ENCODE measurements around the gene NCAPG2. TPM values are rescaled to one million over a fixed set of nuclear protein-coding genes. Genes with fewer than 3 reads are reported as not detected.

The NCAPG2 gene
- total and polyA plus RNA-seq, 10 of the 15 experiments (the other 5 are each of a cell fraction or from before 2014, with no cell fraction given), result 11.2 to 78.2 (median 49.2) TPM

DNA sequence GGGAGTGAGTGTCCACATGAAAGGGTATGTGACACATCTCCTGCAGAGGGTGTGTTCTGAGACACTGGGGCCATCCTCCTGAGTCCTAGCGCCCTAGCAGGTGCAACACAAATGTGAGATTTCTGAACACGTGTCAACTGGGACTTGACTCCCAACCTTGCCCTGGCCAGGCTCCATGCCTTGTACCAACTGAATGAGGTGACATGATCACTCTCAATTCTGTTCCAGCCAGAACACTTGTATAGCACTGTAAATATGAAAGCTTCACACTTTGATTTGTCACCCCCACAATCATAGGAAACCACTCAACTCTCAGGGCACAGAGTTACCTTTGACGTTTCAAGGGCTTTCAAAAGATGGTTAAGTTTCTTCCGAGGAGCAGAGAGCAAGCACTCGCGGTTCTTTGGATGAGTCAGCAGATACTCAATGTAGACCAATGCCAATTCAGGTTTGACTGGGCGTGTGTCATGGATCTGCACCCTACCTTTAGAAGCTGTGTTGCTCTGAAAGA is 48.6 kb downstream of the NCAPG2 start (continued):
- TF ChIP-seq, protein P1, sequence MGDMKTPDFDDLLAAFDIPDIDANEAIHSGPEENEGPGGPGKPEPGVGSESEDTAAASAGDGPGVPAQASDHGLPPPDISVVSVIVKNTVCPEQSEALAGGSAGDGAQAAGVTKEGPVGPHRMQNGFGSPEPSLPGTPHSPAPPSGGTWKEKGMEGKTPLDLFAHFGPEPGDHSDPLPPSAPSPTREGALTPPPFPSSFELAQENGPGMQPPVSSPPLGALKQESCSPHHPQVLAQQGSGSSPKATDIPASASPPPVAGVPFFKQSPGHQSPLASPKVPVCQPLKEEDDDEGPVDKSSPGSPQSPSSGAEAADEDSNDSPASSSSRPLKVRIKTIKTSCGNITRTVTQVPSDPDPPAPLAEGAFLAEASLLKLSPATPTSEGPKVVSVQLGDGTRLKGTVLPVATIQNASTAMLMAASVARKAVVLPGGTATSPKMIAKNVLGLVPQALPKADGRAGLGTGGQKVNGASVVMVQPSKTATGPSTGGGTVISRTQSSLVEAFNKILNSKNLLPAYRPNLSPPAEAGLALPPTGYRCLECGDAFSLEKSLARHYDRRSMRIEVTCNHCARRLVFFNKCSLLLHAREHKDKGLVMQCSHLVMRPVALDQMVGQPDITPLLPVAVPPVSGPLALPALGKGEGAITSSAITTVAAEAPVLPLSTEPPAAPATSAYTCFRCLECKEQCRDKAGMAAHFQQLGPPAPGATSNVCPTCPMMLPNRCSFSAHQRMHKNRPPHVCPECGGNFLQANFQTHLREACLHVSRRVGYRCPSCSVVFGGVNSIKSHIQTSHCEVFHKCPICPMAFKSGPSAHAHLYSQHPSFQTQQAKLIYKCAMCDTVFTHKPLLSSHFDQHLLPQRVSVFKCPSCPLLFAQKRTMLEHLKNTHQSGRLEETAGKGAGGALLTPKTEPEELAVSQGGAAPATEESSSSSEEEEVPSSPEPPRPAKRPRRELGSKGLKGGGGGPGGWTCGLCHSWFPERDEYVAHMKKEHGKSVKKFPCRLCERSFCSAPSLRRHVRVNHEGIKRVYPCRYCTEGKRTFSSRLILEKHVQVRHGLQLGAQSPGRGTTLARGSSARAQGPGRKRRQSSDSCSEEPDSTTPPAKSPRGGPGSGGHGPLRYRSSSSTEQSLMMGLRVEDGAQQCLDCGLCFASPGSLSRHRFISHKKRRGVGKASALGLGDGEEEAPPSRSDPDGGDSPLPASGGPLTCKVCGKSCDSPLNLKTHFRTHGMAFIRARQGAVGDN (IDR thresholded peaks at IDR 0.05), result no peak; the same call in 1 of the 2 replicates
- TF ChIP-seq JUNB (IDR thresholded peaks at IDR 0.05), result peak; percentile 96
- no peak for TF ChIP-seq ZNF274 (IDR thresholded peaks at IDR 0.05; ENCODE audit: insufficient read depth, insufficient read length)
- peak; percentile 96 for TF ChIP-seq RUNX3 (IDR thresholded peaks at IDR 0.05; ENCODE audit: low read length)
- TF ChIP-seq, protein P2, sequence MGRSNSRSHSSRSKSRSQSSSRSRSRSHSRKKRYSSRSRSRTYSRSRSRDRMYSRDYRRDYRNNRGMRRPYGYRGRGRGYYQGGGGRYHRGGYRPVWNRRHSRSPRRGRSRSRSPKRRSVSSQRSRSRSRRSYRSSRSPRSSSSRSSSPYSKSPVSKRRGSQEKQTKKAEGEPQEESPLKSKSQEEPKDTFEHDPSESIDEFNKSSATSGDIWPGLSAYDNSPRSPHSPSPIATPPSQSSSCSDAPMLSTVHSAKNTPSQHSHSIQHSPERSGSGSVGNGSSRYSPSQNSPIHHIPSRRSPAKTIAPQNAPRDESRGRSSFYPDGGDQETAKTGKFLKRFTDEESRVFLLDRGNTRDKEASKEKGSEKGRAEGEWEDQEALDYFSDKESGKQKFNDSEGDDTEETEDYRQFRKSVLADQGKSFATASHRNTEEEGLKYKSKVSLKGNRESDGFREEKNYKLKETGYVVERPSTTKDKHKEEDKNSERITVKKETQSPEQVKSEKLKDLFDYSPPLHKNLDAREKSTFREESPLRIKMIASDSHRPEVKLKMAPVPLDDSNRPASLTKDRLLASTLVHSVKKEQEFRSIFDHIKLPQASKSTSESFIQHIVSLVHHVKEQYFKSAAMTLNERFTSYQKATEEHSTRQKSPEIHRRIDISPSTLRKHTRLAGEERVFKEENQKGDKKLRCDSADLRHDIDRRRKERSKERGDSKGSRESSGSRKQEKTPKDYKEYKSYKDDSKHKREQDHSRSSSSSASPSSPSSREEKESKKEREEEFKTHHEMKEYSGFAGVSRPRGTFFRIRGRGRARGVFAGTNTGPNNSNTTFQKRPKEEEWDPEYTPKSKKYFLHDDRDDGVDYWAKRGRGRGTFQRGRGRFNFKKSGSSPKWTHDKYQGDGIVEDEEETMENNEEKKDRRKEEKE (IDR thresholded peaks at IDR 0.05), result no peak
- TF ChIP-seq NRF1 (conservative IDR thresholded peaks at IDR 0.05; ENCODE audit: low read depth, low read length), result no peak
- TF ChIP-seq SMC3 (IDR thresholded peaks at IDR 0.05; ENCODE audit: borderline replicate concordance, low read length), result no peak
- no peak for TF ChIP-seq CHD4 (IDR thresholded peaks at IDR 0.05)
- TF ChIP-seq CBFB (IDR thresholded peaks at IDR 0.05; ENCODE audit: low read depth), result no peak; the same call in 1 of the 2 replicates
- TF ChIP-seq FOXM1 (IDR thresholded peaks at IDR 0.05; ENCODE audit: low read depth, low read length), result peak; percentile 64; the same call in 1 of the 2 replicates
- no peak for TF ChIP-seq RBBP5 (conservative IDR thresholded peaks at IDR 0.05)
- TF ChIP-seq CREB1 (IDR thresholded peaks at IDR 0.05; ENCODE audit: low read depth), result peak; percentile 78
- TF ChIP-seq, protein P3, sequence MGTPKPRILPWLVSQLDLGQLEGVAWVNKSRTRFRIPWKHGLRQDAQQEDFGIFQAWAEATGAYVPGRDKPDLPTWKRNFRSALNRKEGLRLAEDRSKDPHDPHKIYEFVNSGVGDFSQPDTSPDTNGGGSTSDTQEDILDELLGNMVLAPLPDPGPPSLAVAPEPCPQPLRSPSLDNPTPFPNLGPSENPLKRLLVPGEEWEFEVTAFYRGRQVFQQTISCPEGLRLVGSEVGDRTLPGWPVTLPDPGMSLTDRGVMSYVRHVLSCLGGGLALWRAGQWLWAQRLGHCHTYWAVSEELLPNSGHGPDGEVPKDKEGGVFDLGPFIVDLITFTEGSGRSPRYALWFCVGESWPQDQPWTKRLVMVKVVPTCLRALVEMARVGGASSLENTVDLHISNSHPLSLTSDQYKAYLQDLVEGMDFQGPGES (IDR thresholded peaks at IDR 0.05), result no peak
- TF ChIP-seq KLF5 (IDR thresholded peaks at IDR 0.05; ENCODE audit: partially characterized antibody), result peak; percentile 34
- peak; percentile 83; the same call in 1 of the 2 replicates for TF ChIP-seq PAX5 (IDR thresholded peaks at IDR 0.05; ENCODE audit: borderline replicate concordance, low read depth, low read length)
- TF ChIP-seq MEF2B (IDR thresholded peaks at IDR 0.05; ENCODE audit: partially characterized antibody, poor library complexity, severe bottlenecking), result no peak
- TF ChIP-seq SP1 (IDR thresholded peaks at IDR 0.05; ENCODE audit: low read depth, low read length), result peak; percentile 52
- no peak for TF ChIP-seq ZZZ3 (IDR thresholded peaks at IDR 0.05; ENCODE audit: control insufficient read depth, insufficient read length, low read depth)
- TF ChIP-seq HDAC2 (IDR thresholded peaks at IDR 0.05), result no peak
- no peak for TF ChIP-seq SIN3A (IDR thresholded peaks at IDR 0.05; ENCODE audit: low read depth, low read length)
- peak; percentile 41; the same call in 1 of the 2 replicates for TF ChIP-seq ZBED1 (IDR thresholded peaks at IDR 0.05; ENCODE audit: borderline replicate concordance)
- TF ChIP-seq PML (IDR thresholded peaks at IDR 0.05; ENCODE audit: low read length), result peak; percentile 68
- peak; percentile 94 for TF ChIP-seq BACH1 (IDR thresholded peaks at IDR 0.05; ENCODE audit: borderline replicate concordance)
- TF ChIP-seq, protein P4, sequence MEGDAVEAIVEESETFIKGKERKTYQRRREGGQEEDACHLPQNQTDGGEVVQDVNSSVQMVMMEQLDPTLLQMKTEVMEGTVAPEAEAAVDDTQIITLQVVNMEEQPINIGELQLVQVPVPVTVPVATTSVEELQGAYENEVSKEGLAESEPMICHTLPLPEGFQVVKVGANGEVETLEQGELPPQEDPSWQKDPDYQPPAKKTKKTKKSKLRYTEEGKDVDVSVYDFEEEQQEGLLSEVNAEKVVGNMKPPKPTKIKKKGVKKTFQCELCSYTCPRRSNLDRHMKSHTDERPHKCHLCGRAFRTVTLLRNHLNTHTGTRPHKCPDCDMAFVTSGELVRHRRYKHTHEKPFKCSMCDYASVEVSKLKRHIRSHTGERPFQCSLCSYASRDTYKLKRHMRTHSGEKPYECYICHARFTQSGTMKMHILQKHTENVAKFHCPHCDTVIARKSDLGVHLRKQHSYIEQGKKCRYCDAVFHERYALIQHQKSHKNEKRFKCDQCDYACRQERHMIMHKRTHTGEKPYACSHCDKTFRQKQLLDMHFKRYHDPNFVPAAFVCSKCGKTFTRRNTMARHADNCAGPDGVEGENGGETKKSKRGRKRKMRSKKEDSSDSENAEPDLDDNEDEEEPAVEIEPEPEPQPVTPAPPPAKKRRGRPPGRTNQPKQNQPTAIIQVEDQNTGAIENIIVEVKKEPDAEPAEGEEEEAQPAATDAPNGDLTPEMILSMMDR (IDR thresholded peaks at IDR 0.05 in 2 of 3, conservative IDR thresholded peaks at IDR 0.05 in 1 of 3; ENCODE audit: control insufficient read depth in 2 of 3, extremely low read depth in 1 of 3, insufficient read depth in 1 of 3, low read depth in 3 of 3, low read length in 3 of 3), result no peak
